ENCODE measurements around the gene MSI2.

GRCh38 chr17:57438066-57438731 lies 181.9 kb downstream of the MSI2 start:
- TF ChIP-seq TEAD4 (IDR thresholded peaks at IDR 0.05) (no peak), MAX (IDR thresholded peaks at IDR 0.05) (no peak)

Data from Ishikawa (cell line).